Dermis microvascular lymphatic vessel endothelial cell (primary cell): ENCODE measurements around the gene DDX11. TPM values are rescaled to one million over a fixed set of nuclear protein-coding genes. Genes with fewer than 3 reads are reported as not detected.
"Not testable (repeated sequence)": the region's sequence is repeated elsewhere in the genome, so short reads cannot be mapped to it uniquely, and the experiment has no call there.

Experiments
- DNase-seq, 2 donors: peaks; one replicate each; pipeline versions ENCODE4 v3.0.0 to v3.0.0-alpha.2; 2010; ENCODE audit warnings: low read depth in 2 of 2
- total RNA-seq: library from RNA; depleted of rRNA; stranded (reverse); fragments of >200 nt; gene quantifications from 2 replicates; pipeline ENCODE4 v1.2.1, GENCODE V29; 2014

DDX11 gene
- total RNA-seq, 1 donor from 2014 or later: 9.9 TPM

- peak in 1 of 2 donors; percentile 30 for DNase-seq
Observed at GRCh38 chr12:31121022-31121728, 47.5 kb downstream of the DDX11 start.

GRCh38 chr12:31122481-31122880, 48.8 kb downstream of the DDX11 start:
- DNase-seq: no peak

- peak in 1 of 2 donors; percentile 24 for DNase-seq
Observed at GRCh38 chr12:31124158-31124557, 50.5 kb downstream of the DDX11 start.

DNA sequence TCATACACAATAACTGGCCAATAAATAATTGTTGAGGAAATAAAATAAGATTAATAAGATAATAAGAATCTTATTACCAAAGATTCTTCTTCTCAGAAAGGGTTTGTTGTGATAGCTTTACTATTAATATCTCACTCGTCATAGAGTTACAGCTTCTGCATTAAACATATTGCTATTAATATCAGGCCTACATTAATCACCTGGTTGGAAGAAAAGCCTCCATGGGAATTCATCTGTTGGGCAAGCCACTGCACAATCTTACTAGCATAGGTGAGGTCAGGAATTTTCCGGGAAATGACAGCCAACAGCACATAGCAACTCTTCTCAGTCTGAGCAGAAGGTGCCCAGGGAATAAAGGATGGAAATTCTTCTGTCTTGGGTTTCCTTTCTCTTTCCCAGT, 51.5 kb downstream of the DDX11 start:
- not testable (repeated sequence) for DNase-seq

- peak in 1 of 2 donors; percentile 23 for DNase-seq
Observed at GRCh38 chr12:31127209-31127848, 53.7 kb downstream of the DDX11 start.

- DNase-seq: not testable (repeated sequence)
Observed at GRCh38 chr12:31136581-31136980, 62.9 kb downstream of the DDX11 start.

GRCh38 chr12:31144768-31145167, 71.1 kb downstream of the DDX11 start:
- not testable (repeated sequence) for DNase-seq

DNA sequence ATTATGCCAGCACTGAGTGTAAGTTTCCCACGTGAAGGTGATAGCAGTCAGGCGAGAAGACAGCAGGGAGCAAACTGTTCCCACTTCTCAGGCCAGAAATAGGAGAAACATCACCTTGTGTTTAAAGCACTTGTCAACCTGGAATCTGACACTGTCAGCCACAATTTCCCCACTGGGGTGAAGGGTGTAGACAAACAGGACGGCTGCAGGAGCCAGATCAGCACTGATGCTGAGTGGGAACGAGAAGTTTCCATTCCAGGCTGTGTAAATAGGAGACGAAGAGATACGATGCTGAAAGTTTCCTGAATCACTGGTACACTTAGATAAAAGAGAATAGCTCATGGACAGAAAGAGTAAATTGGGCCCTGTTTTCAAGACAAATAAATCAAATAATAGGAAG, 71.6 kb downstream of the DDX11 start:
- not testable (repeated sequence) for DNase-seq

DNA sequence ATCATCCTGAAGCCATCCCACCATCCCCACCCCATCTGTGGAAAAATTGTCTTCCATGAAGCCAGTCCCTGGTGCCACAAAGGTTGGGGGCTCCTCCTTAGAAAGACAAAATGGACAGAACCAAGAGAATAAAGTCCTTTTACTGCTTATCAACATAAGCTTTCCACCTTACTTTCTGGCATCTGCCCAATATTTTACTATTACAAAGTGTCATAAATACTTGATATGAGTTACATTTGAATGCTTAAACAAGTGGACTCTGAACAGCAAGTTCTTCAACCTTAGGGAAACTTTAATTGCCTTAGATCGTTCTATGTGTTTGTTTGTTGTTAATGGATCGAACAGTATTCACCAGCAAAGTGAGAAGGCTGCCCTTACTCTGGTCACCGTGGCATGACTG, 73.8 kb downstream of the DDX11 start:
- not testable (repeated sequence) for DNase-seq

GRCh38 chr12:31150766-31151165, 77.1 kb downstream of the DDX11 start:
- not testable (repeated sequence) for DNase-seq

Other genes starting within 250 kb of the DDX11 start
- 9.1 and 29.3 TPM in 2 replicates for gene TSPAN11, start 147.1 kb upstream of the DDX11 start, total RNA-seq